IMR-90 (cell line): ENCODE results near the gene SHROOM3. TPM values are rescaled to one million over a fixed set of nuclear protein-coding genes. Genes with fewer than 3 reads are reported as not detected.
A peak's percentile ranks its signal among the peaks of the same experiment; 100 is the strongest.

Experiments
- ATAC-seq: fragments of 200-7000 bp; cut with Tn5 transposase; 2 replicates; pipeline ENCODE4 v1.9.1; 2020; ENCODE audit warnings: low read depth, mild to moderate bottlenecking, moderate library complexity
- BruUV-seq: library from RNA; stranded (reverse); fragments of 400-500 nt; replicated peaks from 2 replicates; lab custom pipeline; 2021; lab: Mats Ljungman, UMichigan
- CTCF ChIA-PET: fragments of 300-600 bp; formaldehyde crosslinking; extraction: SDS; loops from one replicate; lab custom pipeline; 2021; ENCODE audit warnings: antibody characterized with exemption; lab: Yijun Ruan, JAX
- POLR2A ChIA-PET: fragments of 300-600 bp; sonication (Branson Sonifier 250); formaldehyde crosslinking; loops from one replicate; lab custom pipeline; 2022; ENCODE audit warnings: antibody characterized with exemption; ENCODE audit not compliant: unreplicated experiment; lab: Charles Lee
- DNase-seq: peaks from one replicate; pipeline ENCODE4 v3.0.0; 2013
- H2AFZ ChIP-seq: replicated peaks from 2 replicates; pipeline ENCODE3; 2013; ENCODE audit warnings: low read length, mild to moderate bottlenecking; ENCODE audit not compliant: poor library complexity
- H2AK5ac ChIP-seq: 2 replicates; pipeline ENCODE4 v1.6.1; 2013; ENCODE audit warnings: low read depth, low read length, inconsistent platforms
- H2AK9ac ChIP-seq: replicated peaks from 2 replicates; pipeline ENCODE3; 2013; ENCODE audit warnings: mild to moderate bottlenecking, low read depth, low read length, moderate library complexity; ENCODE audit not compliant: poor library complexity
- H2BK120ac ChIP-seq: 2 replicates; pipeline ENCODE4 v1.6.1; 2013; ENCODE audit warnings: low read depth, low read length, inconsistent platforms
- H2BK15ac ChIP-seq: 3 replicates; pipeline ENCODE4 v1.6.1; 2013; ENCODE audit warnings: low read depth, low read length, inconsistent platforms
- H2BK20ac ChIP-seq: 2 replicates; pipeline ENCODE4 v1.6.1; 2013; ENCODE audit warnings: low read depth, mild to moderate bottlenecking, inconsistent platforms, low read length, moderate library complexity
- H2BK5ac ChIP-seq: 2 replicates; pipeline ENCODE4 v1.6.1; 2013; ENCODE audit warnings: mild to moderate bottlenecking, low read depth, low read length, inconsistent platforms; ENCODE audit not compliant: poor library complexity, severe bottlenecking
- H3K14ac ChIP-seq: replicated peaks from 2 replicates; pipeline ENCODE4 v1.6.1; 2013; ENCODE audit warnings: low read depth, low read length, inconsistent platforms
- H3K18ac ChIP-seq: 2 replicates; pipeline ENCODE4 v1.6.1; 2013; ENCODE audit warnings: low read depth, low read length, control low read depth
- H3K23ac ChIP-seq: 2 replicates; pipeline ENCODE4 v1.6.1; 2013; ENCODE audit warnings: low read depth, low read length, inconsistent platforms
- H3K27ac ChIP-seq: 2 replicates; pipeline ENCODE4 v1.5.1; 2013; ENCODE audit warnings: mild to moderate bottlenecking, control low read depth, low read length; ENCODE audit not compliant: insufficient read depth
- H3K27me3 ChIP-seq: 2 replicates; pipeline ENCODE4 v1.6.1; 2013; ENCODE audit warnings: low read length; ENCODE audit not compliant: control insufficient read depth, insufficient read depth
- H3K36me3 ChIP-seq: 2 replicates; pipeline ENCODE4 v1.6.1; 2013; ENCODE audit warnings: low read length, mixed read lengths; ENCODE audit not compliant: control insufficient read depth, insufficient read depth
- H3K4ac ChIP-seq: 2 replicates; pipeline ENCODE4 v1.6.1; 2013; ENCODE audit warnings: low read depth, low read length, inconsistent platforms
- H3K4me1 ChIP-seq: 2 replicates; pipeline ENCODE4 v1.6.1; 2013; ENCODE audit warnings: low read length, mixed read lengths; ENCODE audit not compliant: control insufficient read depth, insufficient read depth
- H3K4me2 ChIP-seq: 2 replicates; pipeline ENCODE4 v1.6.1; 2013; ENCODE audit warnings: low read depth, mild to moderate bottlenecking, control low read depth, low read length, moderate library complexity
- H3K4me3 ChIP-seq: 2 replicates; pipeline ENCODE4 v1.5.1; 2013; ENCODE audit warnings: low read depth, mild to moderate bottlenecking, control low read depth, low read length, moderate library complexity; ENCODE audit not compliant: insufficient read depth
- H3K56ac ChIP-seq: 2 replicates; pipeline ENCODE4 v1.6.1; 2013; ENCODE audit warnings: low read length, inconsistent platforms; ENCODE audit not compliant: insufficient read depth; ENCODE audit errors: extremely low read depth
- H3K79me1 ChIP-seq, 2 experiments: 2 replicates each; pipeline ENCODE4 v1.6.1; 2013; ENCODE audit warnings: low read length in 2 of 2, inconsistent platforms in 1 of 2, low read depth in 1 of 2
- H3K9ac ChIP-seq: 2 replicates; pipeline ENCODE4 v1.6.1; 2013; ENCODE audit warnings: low read depth, low read length, control low read depth
- H3K9me1 ChIP-seq: 2 replicates; pipeline ENCODE4 v1.6.1; 2013; ENCODE audit warnings: low read length, inconsistent platforms; ENCODE audit not compliant: insufficient read depth
- H3K9me3 ChIP-seq: 2 replicates; pipeline ENCODE4 v1.6.1; 2013; ENCODE audit warnings: low read length; ENCODE audit not compliant: control insufficient read depth, insufficient read depth
- H4K20me1 ChIP-seq: 2 replicates; pipeline ENCODE4 v1.6.1; 2013; ENCODE audit warnings: low read length, inconsistent platforms; ENCODE audit not compliant: insufficient read depth
- H4K5ac ChIP-seq: 2 replicates; pipeline ENCODE4 v1.6.1; 2013; ENCODE audit warnings: mild to moderate bottlenecking, low read depth, low read length, control low read depth
- H4K8ac ChIP-seq, 2 experiments: 2 replicates each; pipeline ENCODE4 v1.6.1; 2013; ENCODE audit warnings: low read depth in 2 of 2, low read length in 2 of 2, control low read depth in 1 of 2, inconsistent platforms in 1 of 2
- H4K91ac ChIP-seq: 2 replicates; pipeline ENCODE4 v1.6.1; 2013; ENCODE audit warnings: low read depth, low read length, inconsistent platforms; ENCODE audit not compliant: insufficient read depth
- CEBPB ChIP-seq: IDR thresholded peaks from 2 replicates; pipeline ENCODE4 v1.6.1; 2012; ENCODE audit warnings: low read depth, low read length, improper control_type of control experiment
- FOS ChIP-seq: fragments of 150-350 bp; IDR thresholded peaks from 2 replicates; pipeline ENCODE4 v1.6.1; 2016; ENCODE audit warnings: low read depth, low read length
- SMC3 ChIP-seq: fragments of 150-350 bp; IDR thresholded peaks from 2 replicates; pipeline ENCODE4 v1.6.1; 2016; ENCODE audit warnings: low read depth, mild to moderate bottlenecking, antibody characterized with exemption, low read length, moderate library complexity
- WGBS, 2 experiments: methylation state at CpG; one replicate each; pipeline versions ENCODE4 v1.1.5 to v1.1.7; 2013; ENCODE audit warnings: missing lambda C conversion rate in 2 of 2; ENCODE audit not compliant: insufficient read length in 1 of 2; ENCODE audit errors: extremely low coverage in 2 of 2; 5-methylcytosine and 5-hydroxymethylcytosine counted together
- dilution Hi-C: fragments of 300-500 bp; cut with HindIII; formaldehyde crosslinking; loops from one replicate; pipeline ENCODE4 v1.14.3; 2018; ENCODE audit warnings: low sequenced_read_pairs; ENCODE audit not compliant: unreplicated experiment
- in situ Hi-C: fragments of 300-500 bp; cut with MboI; formaldehyde crosslinking; loops from 3 replicates; pipeline ENCODE4 v1.14.3; 2019; ENCODE audit warnings: low sequenced_read_pairs, inconsistent platforms, mixed read lengths
- intact Hi-C: fragments of 100-400 bp; cut with micrococcal nuclease; formaldehyde crosslinking; loops from 2 replicates; pipeline ENCODE4 v1.10.0; 2022
- polyA plus RNA-seq, 3 experiments: library from polyadenylated mRNA; depleted of rRNA; stranded (reverse); fragments of >200 nt; gene quantifications; 2 replicates each; pipeline ENCODE4 v1.2.3, GENCODE V29; 2012; ENCODE audit warnings: low replicate concordance in 1 of 3
- total RNA-seq: library from RNA; depleted of rRNA; stranded (reverse); fragments of >200 nt; gene quantifications from 2 replicates; pipeline ENCODE4 v1.2.3, GENCODE V29; 2012

Gene SHROOM3
- total and polyA plus RNA-seq, 2 of the 4 experiments (the other 2 are of a cell fraction): 10.8 to 19.5 TPM

DNA sequence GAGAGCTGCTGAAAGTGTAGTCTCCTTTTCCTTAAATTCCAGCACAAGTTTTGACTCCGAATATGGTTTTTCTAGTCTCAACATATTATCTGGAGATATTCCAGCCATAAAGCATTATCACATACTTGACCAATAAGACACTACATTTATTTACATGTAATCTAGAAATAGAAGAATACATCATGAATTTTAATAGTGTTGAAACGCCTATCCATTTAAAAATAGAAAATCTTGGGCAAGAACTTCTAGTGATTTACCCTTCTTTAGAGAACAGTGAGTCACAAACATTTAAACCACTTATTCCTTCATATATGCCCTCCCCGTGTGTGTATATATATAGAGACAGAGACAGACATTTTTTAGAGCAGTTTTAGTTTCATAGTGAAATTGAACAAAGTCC, 301.4 kb downstream of the SHROOM3 start:
- H2BK5ac ChIP-seq: peak overlapping the region; percentile 95
- peak overlapping the region; percentile 98 for H3K4ac ChIP-seq
- peak overlapping the region; percentile 80; the same call in 1 of the 2 replicates for H3K56ac ChIP-seq
- intact Hi-C loops: loop anchor here (5.0 kb wide), 2 partner anchors 44 to 124 kb away; no protein-coding TSS in a partner anchor
- peak overlapping the region; percentile 96 for H2BK120ac ChIP-seq
- peak overlapping the region; percentile 71; the same call in 1 of the 2 replicates for H3K9ac ChIP-seq
- no peaks in the 10 kb centered on the region for H3K9me3 ChIP-seq
- H3K14ac ChIP-seq: peak overlapping the region; percentile 93
- H3K79me1 ChIP-seq: peaks cover 38 to 57% of the 10 kb centered on the region in 2 experiments
- ChIA-PET POLR2A (interaction anchor here (0.6 kb wide), 1 partner anchor 150 kb away, joined by 3 read pairs; no protein-coding TSS in a partner anchor), CTCF (no interaction called here)
- dilution Hi-C loops: no loop called here
- peaks cover 21% of the 10 kb centered on the region for H3K36me3 ChIP-seq
- DNase-seq (peak; percentile 91), ATAC-seq (peak; percentile 46)
- no peak overlapping the region; the same call in 1 of the 2 replicates for H2AK5ac ChIP-seq
- H2BK20ac ChIP-seq: peak overlapping the region; percentile 97; the same call in 1 of the 2 replicates
- peaks cover 39% of the 10 kb centered on the region for H3K9me1 ChIP-seq
- H4K91ac ChIP-seq: peak overlapping the region; percentile 92
- in situ Hi-C loops: no loop called here
- no CpG with 5 or more reads among the region's 3 CpGs for WGBS, 2 experiments
- H4K5ac ChIP-seq: peak overlapping the region; percentile 94; the same call in 1 of the 2 replicates
- peak overlapping the region; percentile 93; the same call in 1 of the 2 replicates for H3K27ac ChIP-seq
- H3K4me1 ChIP-seq: peaks cover 34% of the 10 kb centered on the region
- H3K18ac ChIP-seq: peak overlapping the region; percentile 95; the same call in 1 of the 2 replicates
- no peak overlapping the region for H3K4me3 ChIP-seq
- H4K8ac ChIP-seq: peak overlapping the region; percentile 74 to 91
- H3K23ac ChIP-seq: peak overlapping the region; percentile 93; the same call in 1 of the 2 replicates
- TF ChIP-seq FOS: peak; percentile 69; the same call in 1 of the 2 replicates
- peak; percentile 93 for TF ChIP-seq CEBPB
- no peak for TF ChIP-seq SMC3
- no peak overlapping the region for H2AFZ ChIP-seq
- H3K27me3 ChIP-seq: no peaks in the 10 kb centered on the region
- no TSS peak for BruUV-seq
- H2BK15ac ChIP-seq: peak overlapping the region; percentile 67; the same call in 1 of the 3 replicates
- H4K20me1 ChIP-seq: no peaks in the 10 kb centered on the region
- no peak overlapping the region for H2AK9ac ChIP-seq
- peak overlapping the region; percentile 64; the same call in 1 of the 2 replicates for H3K4me2 ChIP-seq
